ENCODE measurements around the gene BSDC1.
"Not testable (repeated sequence)": the region's sequence is repeated elsewhere in the genome, so short reads cannot be mapped to it uniquely, and the experiment has no call there.

The BSDC1 gene

DNA sequence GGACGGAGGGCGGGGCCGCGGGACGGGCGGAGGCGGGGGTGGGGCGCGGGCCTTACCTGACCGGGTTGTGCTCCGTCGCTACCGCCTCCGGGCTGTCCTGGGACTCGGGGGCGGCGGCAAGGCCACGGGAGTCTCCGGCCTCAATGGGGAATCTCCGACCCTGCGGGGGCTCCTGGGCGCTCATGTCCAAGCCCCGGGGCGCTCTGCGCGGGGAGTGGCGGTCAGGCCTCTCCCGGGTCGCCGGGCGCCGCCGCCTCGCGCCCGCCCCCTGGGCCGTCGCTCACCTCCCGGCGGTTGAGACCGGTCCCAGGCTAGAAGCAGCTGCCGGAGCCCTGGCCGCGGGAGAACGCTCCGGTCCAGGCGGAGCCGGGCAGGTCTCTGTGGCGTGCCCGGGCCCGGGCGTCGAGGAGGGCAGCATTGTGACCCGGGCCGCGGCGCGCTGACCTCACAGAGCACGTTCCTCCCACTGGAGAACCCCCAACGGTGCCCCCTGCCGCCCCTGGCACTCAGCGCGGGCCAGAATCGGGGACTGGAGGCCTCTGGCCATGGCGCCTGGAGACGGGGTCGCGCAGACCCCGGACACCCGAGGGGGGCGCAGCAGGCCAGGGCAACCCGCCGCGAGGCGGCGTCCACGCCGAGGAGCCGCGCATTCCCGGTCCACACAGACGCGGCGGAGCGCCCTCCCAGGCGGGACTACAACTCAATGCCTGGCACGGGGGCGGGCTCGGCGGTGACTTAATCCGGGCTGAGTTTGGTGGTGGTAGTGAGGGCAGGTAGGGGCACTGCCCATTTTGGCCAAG lies 32.4 kb downstream of the BSDC1 start:
- peak; percentile 54 for ATAC-seq (replicated peaks)
- Mint-ChIP-seq H3K36me3 (ENCODE audit: insufficient read depth) (peaks cover 32% of the 10 kb centered on the region), H3K4me3 (peak overlapping the region; percentile 9 to 50), H3K4me1 (ENCODE audit: low read depth in 2 of 2) (peaks cover 17 to 18% of the 10 kb centered on the region in 2 donors), H3K27ac (peak overlapping the region in 1 of 2 donors; percentile 55), H3K9me3 (no peaks in the 10 kb centered on the region), H3K27me3 (peaks cover 0 to 9% of the 10 kb centered on the region in 2 donors)
- DNase-seq = no peak

DNA sequence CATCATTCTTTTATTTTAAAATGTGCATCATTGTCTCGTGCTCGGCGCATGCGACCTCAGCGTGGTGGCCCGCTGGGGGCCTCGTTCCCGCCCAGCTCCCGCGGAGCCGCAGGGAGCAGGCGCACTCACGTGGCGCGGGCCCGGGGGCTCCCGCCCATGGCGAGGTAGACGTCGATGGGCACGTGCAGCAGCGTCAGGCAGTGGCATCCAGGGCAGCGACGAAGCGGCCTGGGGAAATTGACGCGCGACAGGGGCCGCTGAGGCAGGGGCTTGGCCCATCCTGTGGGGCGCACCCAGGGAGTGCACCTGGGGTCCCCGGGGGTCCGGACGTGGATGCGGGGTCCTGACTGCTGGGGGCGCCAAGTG lies 33.0 kb downstream of the BSDC1 start:
- H3K36me3 Mint-ChIP-seq (ENCODE audit: insufficient read depth) = peaks cover 30% of the 10 kb centered on the region
- DNase-seq (no peak), ATAC-seq (replicated peaks) (no peak)
- no peaks in the 10 kb centered on the region for H3K9me3 Mint-ChIP-seq
- peaks cover 0 to 9% of the 10 kb centered on the region in 2 donors for H3K27me3 Mint-ChIP-seq
- H3K4me3 Mint-ChIP-seq = peak overlapping the region; percentile 66 to 70
- no peak overlapping the region for H3K27ac Mint-ChIP-seq
- peaks cover 17 to 18% of the 10 kb centered on the region in 2 donors for H3K4me1 Mint-ChIP-seq (ENCODE audit: low read depth in 2 of 2)

DNA sequence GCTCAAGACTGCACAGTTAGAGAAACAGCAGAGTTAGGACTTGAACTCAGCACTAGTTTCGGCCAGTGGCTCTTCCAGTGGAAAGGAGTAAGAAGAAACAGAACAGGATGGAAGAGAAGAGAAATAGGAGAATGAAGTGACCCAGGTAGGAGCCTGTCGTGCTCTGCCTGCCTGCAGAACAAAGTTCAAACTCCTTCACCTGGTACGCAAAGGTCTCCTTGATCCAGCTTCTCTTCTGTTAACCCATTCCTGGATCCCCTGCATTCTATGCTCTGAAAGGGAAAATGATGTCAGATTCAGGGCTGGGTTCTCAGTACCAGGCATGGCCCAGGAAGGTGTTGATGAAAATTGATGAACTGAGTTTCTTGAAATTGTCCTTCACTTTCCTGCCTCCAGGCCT lies 35.8 kb downstream of the BSDC1 start:
- no peak overlapping the region for H3K4me3 Mint-ChIP-seq
- no peak for ATAC-seq (replicated peaks)
- no peak for DNase-seq
- H3K36me3 Mint-ChIP-seq (ENCODE audit: insufficient read depth) = peaks cover 17% of the 10 kb centered on the region
- no peaks in the 10 kb centered on the region for H3K9me3 Mint-ChIP-seq
- peaks cover 18 to 29% of the 10 kb centered on the region in 2 donors for H3K4me1 Mint-ChIP-seq (ENCODE audit: low read depth in 2 of 2)
- H3K27ac Mint-ChIP-seq = no peak overlapping the region
- H3K27me3 Mint-ChIP-seq = peaks cover 0 to 9% of the 10 kb centered on the region in 2 donors

DNA sequence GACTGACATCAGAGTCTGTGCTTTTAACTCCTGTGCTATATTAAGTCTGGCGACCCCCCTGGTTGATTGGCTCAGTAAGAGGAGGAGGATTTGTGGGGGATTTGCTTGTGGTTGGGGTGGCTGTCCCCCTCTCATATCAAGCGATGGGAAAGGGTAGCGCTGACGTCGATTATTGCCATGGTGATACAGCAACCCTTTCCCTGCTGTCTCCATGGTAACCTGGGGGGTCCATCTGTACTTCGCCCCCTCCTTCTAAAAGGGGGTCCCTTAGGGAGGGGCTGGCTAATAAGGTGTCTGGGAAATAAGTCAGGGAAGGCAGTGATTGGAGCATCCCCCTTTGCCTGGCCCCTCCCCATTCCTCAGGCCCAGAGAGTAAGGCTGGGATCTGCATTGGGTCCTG lies 36.6 kb downstream of the BSDC1 start:
- ATAC-seq (replicated peaks) = no peak
- H3K27me3 Mint-ChIP-seq = peaks cover 0 to 9% of the 10 kb centered on the region in 2 donors
- peaks cover 9% of the 10 kb centered on the region for H3K36me3 Mint-ChIP-seq (ENCODE audit: insufficient read depth)
- H3K4me1 Mint-ChIP-seq (ENCODE audit: low read depth in 2 of 2) = peaks cover 20 to 29% of the 10 kb centered on the region in 2 donors
- no peaks in the 10 kb centered on the region for H3K9me3 Mint-ChIP-seq
- no peak overlapping the region for H3K4me3 Mint-ChIP-seq
- DNase-seq = no peak
- H3K27ac Mint-ChIP-seq = no peak overlapping the region

DNA sequence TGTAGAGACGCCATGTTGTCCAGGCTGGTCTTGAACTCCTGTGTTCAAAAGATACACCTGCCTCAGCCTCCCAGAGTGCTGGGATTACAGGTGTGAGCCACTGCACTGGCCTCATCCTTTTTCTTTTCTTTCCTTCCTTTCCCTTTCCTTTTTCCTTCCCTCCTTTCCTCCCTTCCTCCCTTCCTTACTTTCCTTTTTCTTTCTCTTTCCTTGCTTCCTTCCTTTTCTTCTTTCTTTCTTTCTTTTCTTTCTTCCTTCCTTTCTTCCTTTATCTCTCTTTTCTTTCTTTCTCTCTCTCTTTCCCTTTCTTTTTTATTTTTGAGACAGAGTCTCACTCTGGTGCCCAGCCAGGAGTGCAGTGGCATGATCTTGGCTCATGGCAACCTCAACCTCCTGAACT lies 37.8 kb downstream of the BSDC1 start:
- Mint-ChIP-seq H3K27me3 (peaks cover 0 to 9% of the 10 kb centered on the region in 2 donors), H3K4me1 (ENCODE audit: low read depth in 2 of 2) (peaks cover 15 to 29% of the 10 kb centered on the region in 2 donors), H3K36me3 (ENCODE audit: insufficient read depth) (peaks cover 7% of the 10 kb centered on the region), H3K4me3 (no peak overlapping the region), H3K9me3 (no peaks in the 10 kb centered on the region), H3K27ac (peak overlapping the region in 1 of 2 donors; percentile 7)
- DNase-seq (no peak), ATAC-seq (replicated peaks) (no peak)

DNA sequence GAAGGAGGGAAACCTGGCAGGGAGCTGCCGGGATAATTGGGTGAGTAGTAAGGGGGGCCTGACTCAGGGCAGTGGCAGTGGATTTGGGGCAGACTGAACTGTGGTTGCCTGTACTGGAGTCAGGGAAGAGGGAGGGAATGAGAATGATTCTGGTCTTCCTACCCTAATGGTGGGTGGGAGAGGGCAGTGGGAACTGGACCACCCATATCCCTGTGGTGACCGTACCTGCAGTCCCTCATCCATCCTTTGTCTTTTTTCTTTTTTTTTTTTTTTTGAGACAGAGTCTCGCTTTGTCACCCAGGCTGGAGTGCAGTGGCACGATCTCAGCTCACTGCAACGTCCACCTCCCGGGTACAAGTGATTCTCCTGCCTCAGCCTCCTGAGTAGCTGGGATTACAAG lies 38.5 kb downstream of the BSDC1 start:
- H3K27me3 Mint-ChIP-seq; DNase-seq; H3K4me3 Mint-ChIP-seq; H3K27ac Mint-ChIP-seq; H3K9me3 Mint-ChIP-seq; ATAC-seq (replicated peaks): not testable (repeated sequence)
- peaks cover 10% of the 10 kb centered on the region for H3K36me3 Mint-ChIP-seq (ENCODE audit: insufficient read depth)
- peaks cover 17 to 29% of the 10 kb centered on the region in 2 donors for H3K4me1 Mint-ChIP-seq (ENCODE audit: low read depth in 2 of 2)

DNA sequence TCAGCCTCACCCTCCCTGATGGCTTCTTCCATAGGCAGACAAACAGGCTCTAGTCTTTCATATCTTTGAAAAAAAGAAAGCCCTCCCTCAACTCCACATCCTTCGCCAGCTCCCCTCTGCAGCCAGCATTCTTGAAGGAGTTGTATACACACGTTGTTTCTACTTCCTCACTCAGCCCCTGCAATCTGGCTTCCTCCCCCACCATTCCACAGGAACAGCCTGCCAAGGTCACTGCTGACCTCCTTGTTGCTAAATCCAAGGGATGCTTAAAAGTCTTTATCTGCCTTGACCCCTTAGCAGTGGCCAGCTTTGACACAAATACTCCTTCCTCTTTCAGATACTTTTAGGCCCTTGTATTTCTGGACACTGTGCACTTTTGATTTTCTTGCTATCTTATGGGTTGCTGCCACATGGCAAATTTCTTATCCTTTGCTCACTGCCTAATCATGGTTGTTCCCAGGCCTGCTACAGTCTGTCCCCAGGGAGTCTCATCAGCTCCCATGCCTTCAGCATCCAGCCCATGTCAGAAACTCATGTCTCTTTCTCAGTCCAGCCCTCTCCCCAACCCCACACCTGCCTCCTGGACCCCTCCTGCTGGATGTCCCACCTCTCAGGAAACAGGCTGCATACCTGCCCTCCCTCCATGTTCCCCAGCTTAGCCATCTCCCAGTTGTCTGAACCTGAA lies 40.2 kb downstream of the BSDC1 start:
- no peaks in the 10 kb centered on the region for H3K27me3 Mint-ChIP-seq
- no peaks in the 10 kb centered on the region for H3K9me3 Mint-ChIP-seq
- ATAC-seq (replicated peaks) (no peak), DNase-seq (no peak)
- H3K27ac Mint-ChIP-seq = peak overlapping the region in 1 of 2 donors; percentile 14
- H3K4me3 Mint-ChIP-seq = peak overlapping the region; percentile 22 to 70
- peaks cover 10% of the 10 kb centered on the region for H3K36me3 Mint-ChIP-seq (ENCODE audit: insufficient read depth)
- H3K4me1 Mint-ChIP-seq (ENCODE audit: low read depth in 2 of 2) = peaks cover 20 to 30% of the 10 kb centered on the region in 2 donors

DNA sequence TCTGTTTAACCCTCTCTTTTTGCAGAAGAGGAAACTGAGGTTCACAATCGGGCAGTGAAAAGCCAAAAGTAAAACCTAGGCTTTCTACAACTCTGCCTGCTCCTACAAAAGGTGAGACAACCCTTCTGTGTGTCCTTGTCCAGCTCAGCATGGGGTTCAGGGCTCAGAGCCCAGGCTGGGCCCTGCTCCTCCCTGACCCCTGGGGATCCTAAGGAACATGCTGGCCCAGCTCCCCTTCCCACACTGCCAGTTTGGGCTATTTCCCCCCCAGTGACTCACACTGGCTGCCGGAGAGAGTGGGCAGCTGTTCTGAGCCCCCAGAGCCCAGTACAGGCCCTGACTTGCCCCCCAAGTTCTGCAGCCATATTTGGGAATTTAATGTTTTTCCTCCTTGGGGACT lies 40.8 kb downstream of the BSDC1 start:
- DNase-seq = no peak
- Mint-ChIP-seq H3K4me3 (peak overlapping the region; percentile 22 to 70), H3K27me3 (no peaks in the 10 kb centered on the region), H3K36me3 (ENCODE audit: insufficient read depth) (peaks cover 10% of the 10 kb centered on the region), H3K4me1 (ENCODE audit: low read depth in 2 of 2) (peaks cover 25 to 32% of the 10 kb centered on the region in 2 donors), H3K27ac (peak overlapping the region in 1 of 2 donors; percentile 14), H3K9me3 (no peaks in the 10 kb centered on the region)
- ATAC-seq (replicated peaks) = no peak

DNA sequence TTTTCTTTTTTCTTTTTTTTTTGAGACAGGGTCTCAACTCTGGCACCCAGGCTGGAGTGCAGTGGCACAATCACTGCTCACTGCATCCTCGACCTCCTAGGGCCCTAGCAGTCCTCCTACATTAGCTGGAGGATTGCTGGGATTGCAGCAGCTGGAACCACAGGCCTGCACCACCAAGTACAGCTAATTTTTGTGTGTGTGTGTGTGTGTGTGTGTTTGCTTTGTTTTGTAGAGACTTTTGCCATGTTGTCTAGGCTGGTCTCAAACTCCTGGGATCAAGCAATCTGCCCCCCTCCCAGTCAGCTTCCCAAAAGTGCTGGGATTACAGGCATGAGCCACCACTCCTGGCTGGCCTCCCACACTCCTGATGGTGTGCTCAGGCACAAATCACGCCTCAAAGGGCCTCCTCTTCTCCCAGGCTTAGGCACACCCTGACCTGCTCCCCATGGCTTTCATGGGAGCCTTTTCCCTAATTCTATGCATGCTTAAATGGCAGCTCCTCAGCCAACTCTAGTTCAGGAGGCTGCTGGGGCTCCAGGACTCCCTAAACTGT lies 41.3 kb downstream of the BSDC1 start:
- H3K27me3 Mint-ChIP-seq = no peaks in the 10 kb centered on the region
- H3K4me1 Mint-ChIP-seq (ENCODE audit: low read depth in 2 of 2) = peaks cover 28 to 32% of the 10 kb centered on the region in 2 donors
- H3K36me3 Mint-ChIP-seq (ENCODE audit: insufficient read depth) = peaks cover 10% of the 10 kb centered on the region
- H3K9me3 Mint-ChIP-seq = no peaks in the 10 kb centered on the region
- H3K27ac Mint-ChIP-seq = peak overlapping the region; percentile 14 to 22
- peak overlapping the region; percentile 70 to 71 for H3K4me3 Mint-ChIP-seq
- DNase-seq = no peak
- ATAC-seq (replicated peaks) = no peak

DNA sequence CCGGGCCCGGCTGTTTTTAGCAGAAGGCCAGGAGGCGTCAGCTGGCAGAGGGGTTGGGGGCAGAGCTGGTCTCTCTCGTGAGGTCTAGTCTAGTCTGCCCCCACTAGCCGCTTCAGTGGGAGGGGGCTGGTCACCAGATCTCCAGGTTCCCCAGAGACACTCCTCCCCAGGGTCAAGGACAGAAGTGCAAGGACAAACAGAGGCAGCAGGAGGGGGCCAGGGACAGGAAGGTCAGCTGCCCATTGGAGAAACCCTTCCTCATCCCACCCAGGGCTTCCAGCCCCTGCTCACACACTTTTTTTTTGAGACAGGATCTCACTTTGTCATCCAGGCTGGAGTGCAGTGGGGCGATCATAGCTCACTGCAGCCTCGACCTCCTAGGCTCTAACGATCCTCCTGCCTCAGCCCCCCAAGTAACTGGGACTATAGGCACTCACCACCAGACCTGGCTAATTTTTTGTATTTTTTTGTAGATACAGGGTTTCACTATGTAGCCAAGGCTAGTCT lies 41.9 kb downstream of the BSDC1 start:
- no peak for ATAC-seq (replicated peaks)
- DNase-seq = no peak
- no peaks in the 10 kb centered on the region for H3K27me3 Mint-ChIP-seq
- peaks cover 28 to 32% of the 10 kb centered on the region in 2 donors for H3K4me1 Mint-ChIP-seq (ENCODE audit: low read depth in 2 of 2)
- peak overlapping the region; percentile 70 to 71 for H3K4me3 Mint-ChIP-seq
- H3K9me3 Mint-ChIP-seq = no peaks in the 10 kb centered on the region
- peak overlapping the region; percentile 14 to 22 for H3K27ac Mint-ChIP-seq
- peaks cover 10% of the 10 kb centered on the region for H3K36me3 Mint-ChIP-seq (ENCODE audit: insufficient read depth)

DNA sequence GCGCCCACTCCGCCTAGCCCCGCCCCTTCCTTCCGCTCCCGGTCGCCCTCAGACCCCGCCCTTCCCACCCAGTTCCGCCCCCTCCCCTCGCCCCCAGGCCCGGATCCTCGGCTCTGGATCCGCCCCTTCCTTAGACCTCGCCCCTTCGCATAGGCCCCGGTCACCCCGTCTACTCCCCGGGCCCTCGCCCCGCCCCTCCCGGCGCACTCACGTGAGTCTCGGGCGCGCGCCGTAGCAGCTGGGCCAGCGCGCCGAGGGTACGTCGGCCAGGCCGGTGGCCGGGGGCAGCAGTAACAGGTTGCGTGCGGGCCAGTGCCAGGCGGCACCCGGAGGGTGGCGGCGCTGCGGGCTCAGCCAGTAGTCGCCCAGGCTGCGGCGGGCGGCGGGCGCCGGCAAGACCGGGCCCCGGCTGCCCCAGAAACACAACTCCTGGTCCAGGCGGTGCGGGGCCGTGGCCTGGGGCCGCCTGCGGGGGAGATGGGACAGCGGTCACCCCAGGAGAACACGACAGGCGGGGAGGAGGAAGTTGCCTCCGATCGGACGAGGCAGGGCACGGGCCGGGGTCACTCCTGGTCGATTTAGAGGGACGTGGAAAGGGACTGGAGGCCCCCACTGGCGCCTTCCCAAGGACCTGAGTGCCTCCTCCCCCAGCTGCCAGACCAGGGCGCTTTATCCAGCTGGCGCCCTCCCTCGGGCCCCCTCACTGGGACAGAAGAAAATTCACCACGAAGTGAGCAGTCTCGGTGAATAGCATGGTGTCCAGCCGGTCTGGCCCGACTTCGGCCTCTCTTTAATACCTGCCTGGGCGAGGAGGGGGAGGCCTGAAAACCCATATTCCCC lies 42.6 kb downstream of the BSDC1 start:
- Mint-ChIP-seq H3K27ac (peak overlapping the region; percentile 62 to 76), H3K9me3 (no peaks in the 10 kb centered on the region), H3K36me3 (ENCODE audit: insufficient read depth) (peaks cover 10% of the 10 kb centered on the region), H3K4me1 (ENCODE audit: low read depth in 2 of 2) (peaks cover 28 to 33% of the 10 kb centered on the region in 2 donors), H3K4me3 (peak overlapping the region; percentile 70 to 71), H3K27me3 (no peaks in the 10 kb centered on the region)
- ATAC-seq (replicated peaks) = peak; percentile 94
- peak; percentile 87 to 90 (median 87) for DNase-seq

DNA sequence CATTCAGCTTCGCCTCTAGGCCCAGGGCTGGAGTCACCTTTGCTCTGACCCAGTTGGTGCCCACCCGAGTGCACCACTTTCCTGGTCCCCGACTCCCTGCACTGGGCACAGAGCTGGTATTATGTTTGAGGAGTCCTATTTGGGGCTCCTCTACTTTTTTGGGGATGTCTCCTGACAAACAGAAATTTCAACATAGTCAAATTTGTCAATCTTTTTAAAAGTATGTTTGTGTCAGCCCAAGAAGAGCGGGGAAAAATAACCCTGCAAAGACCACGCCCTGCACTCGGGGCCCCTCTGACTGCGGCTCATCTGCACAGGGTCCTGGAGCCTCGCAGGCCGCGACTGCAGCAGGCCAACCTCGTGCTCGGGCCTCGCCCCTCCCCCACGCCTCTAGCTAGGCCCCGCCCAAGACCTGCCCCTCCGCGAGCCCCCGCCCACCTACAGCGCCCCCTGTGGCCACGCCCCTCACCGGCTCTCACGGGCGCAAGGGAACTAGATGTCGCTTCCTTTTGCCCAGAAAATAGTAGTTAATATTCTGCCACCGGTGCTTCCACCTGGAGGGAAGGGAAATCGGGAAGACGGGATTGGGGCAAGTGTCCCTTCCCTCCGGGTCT lies 43.3 kb downstream of the BSDC1 start:
- ATAC-seq (replicated peaks) (peak; percentile 66), DNase-seq (peak; percentile 71 to 79 (median 73))
- Mint-ChIP-seq H3K27me3 (no peaks in the 10 kb centered on the region), H3K36me3 (ENCODE audit: insufficient read depth) (peaks cover 10% of the 10 kb centered on the region), H3K4me3 (peak overlapping the region; percentile 70 to 71), H3K9me3 (no peaks in the 10 kb centered on the region), H3K4me1 (ENCODE audit: low read depth in 2 of 2) (peaks cover 33 to 36% of the 10 kb centered on the region in 2 donors), H3K27ac (peak overlapping the region; percentile 62 to 76)

All from effector memory CD8-positive, alpha-beta T cell (primary cell).